Midbrain (tissue), 1 donor: ENCODE data around the gene UBR1.

Source experiments
- DNase-seq: peaks from one replicate; lab custom pipeline; 2025; lab: John Stamatoyannopoulos, UW

The UBR1 gene

GRCh38 chr15:43107751-43108150 lies 1.9 kb upstream of the UBR1 start:
- DNase-seq: no peak

DNA sequence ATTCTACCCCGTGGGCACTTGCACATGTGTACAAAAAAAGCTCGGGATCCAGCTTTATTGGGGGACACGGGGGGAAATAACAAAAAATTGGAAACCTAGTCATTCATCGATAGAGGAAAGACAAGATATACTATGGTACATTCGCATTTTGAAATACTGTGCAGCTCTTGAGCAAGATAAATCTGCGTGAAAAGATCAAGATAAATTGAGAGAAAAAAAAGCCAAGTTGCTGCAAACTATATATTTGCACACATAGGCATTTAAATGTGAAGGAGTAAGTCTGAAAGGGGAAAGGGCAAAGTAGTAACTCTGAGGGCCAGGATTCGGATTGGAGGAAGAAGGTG lies 620 bp upstream of the UBR1 start:
- no peak for DNase-seq

GRCh38 chr15:43105077-43105736 lies 631 bp downstream of the UBR1 start:
- no peak for DNase-seq

DNA sequence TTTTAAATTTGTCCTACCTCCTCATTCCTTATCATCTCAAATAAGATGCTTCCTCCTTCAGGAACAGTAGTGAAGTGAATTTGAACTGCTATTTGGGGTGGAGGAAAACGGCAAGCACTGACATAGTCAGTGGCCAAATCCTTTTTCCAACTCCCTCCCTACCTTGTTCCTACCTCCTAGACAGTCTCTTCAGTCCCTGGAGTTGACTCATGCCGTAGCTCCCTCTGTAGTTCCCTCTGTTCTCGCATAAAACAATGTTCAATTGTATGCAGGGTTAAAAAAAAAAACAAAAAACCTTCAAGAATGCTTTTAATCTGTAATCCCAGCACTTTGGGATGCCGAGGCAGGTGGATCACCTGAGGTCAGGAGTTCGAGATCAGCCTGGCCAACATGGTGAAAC lies 1.4 kb downstream of the UBR1 start:
- no peak for DNase-seq

- DNase-seq: no peak
These were observed 1.9 kb downstream of the UBR1 start for GRCh38 chr15:43103907-43104306.

- no peak for DNase-seq
These were observed 3.7 kb downstream of the UBR1 start for GRCh38 chr15:43102187-43102586.

DNA sequence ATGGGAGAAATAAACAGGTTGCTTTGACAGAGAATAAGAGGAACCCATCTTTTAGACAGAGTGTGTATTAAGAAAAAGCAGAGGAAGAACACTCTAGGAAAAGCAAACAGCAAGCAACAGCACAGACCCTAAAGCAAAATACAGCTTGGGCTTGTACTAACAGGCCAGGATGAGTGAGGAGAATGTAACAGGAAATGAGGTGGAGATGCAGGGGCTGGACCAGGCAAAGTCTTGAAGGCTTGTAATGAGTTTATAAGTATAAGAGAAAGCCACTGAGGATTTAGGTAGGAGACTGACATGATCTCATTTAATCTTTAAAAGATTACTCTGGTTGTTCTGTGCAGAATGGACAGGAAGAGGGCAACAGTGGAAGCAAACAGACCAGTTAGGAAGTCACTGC lies 4.9 kb downstream of the UBR1 start:
- DNase-seq: no peak

DNA sequence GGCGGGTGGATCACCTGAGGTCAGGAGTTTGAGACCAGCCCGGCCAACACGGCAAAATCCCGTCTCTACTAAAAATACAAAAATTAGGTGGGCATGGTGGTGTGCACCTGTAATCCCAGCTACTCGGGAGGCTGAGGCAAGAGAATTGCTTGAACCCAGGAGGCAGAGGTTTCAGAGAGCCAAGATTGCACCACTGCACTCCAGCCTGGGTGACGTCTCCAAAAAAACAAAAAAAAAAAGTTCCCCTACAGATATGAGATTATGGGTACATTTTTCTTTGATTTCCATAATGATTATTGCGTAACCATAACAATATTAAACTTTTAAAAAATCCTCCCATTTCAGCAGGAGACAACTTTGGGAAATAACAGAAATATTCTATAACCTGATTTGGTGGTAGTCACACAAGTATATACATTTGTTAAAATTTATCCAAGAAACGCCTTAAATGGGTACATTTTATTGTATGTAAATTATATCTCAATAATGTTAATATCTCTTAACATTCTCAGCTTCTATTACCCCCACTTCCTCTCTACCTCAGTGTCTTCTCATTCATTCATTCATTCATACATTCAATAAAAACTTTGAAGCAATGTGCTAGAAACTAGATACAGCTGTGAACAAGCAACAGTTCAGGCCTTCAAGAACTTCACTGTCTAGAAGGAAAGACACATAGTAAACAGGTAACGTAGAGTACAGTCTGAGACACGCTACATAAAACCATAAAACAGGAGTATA lies 6.6 kb downstream of the UBR1 start:
- no peak for DNase-seq

DNA sequence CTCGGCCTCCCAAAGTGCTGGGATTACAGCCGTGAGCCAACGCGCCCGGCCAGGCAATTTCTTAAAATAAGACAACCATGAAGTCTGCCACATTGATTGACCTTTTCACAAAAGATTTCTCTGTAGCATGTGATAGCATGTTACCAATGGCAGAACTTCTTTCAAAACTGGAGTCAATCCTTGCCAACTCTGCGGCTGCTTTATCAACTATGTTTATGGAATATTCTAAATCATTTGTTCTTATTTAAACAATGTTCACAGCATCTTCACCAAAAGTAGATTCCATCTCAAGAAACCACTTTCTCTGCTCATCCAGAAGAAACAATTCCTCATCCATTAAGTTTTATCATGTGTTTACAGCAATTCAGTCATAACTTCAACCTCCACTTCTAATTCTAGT lies 9.4 kb downstream of the UBR1 start:
- no peak for DNase-seq

GRCh38 chr15:43095708-43096347 lies 10.0 kb downstream of the UBR1 start:
- no peak for DNase-seq

- DNase-seq: no peak
These were observed 10.6 kb downstream of the UBR1 start for GRCh38 chr15:43095243-43095642.

DNA sequence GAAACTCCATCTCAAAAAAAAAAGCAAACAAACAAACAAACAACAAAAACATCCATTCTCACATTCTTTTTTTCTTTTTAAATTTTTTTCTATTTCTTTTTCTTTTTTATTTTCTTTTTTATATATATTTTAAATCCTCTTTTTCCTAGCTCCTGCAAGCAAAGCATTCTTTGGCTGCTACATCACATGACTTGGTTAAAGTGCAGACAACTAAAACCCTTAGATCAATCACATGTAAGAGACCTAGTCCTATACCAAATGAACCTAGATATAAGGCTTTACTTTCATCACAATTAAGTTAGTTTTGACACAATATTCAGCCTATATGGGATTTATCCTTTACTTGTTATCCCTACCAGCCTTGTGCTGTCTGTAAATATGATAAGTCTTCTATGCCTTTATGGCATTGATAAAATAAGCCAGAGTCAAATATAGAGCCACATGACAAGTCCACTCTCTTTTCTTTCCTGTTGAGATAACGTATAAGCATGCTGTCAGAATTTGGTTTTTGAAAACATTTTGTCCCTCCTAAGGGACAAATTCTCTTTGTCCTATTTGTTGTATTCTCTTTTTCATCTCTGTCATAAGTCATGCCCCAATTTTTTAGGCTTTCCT lies 11.3 kb downstream of the UBR1 start:
- DNase-seq: no peak

- DNase-seq: no peak
These were observed 12.8 kb downstream of the UBR1 start for GRCh38 chr15:43093026-43093425.

GRCh38 chr15:43091859-43092258 lies 14.0 kb downstream of the UBR1 start:
- no peak for DNase-seq

DNA sequence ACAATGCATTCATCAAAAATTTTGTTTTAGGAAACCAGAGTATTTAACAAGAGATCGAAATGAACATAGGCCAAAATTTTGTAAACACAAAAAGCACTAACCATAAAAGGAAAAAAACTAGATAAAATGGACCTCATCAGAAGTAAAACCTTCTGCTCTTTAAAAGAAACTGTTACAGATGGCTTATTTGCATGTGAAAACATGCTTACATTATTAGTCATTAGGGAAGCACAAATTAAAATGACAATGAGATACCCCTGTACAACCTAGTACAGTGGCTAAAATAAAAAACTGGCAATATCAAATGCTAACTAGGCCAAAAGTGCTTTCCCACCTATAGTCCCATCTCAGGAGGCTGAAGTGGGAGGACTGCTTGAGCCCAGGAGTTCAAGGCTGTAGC lies 19.3 kb downstream of the UBR1 start:
- no peak for DNase-seq

- DNase-seq: no peak
These were observed 19.9 kb downstream of the UBR1 start for GRCh38 chr15:43085921-43086320.

DNA sequence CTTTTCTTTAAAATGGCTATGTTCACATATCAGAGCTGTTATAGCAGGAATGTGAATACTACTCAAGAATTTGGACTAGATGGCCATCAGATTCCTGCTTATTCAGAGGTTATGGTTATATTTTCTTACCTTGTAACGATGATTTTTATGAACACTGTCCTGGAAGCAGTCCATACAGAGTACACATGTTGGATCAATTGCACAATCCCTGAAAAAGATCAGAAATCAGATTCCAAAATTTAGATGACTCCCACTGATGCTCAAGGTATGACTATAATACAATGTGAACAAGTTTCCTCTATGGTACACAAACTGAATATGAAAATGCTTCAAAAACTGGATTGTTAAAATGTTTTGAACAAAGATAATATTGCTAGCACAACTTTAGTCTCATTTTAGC lies 23.3 kb downstream of the UBR1 start:
- DNase-seq: no peak

DNA sequence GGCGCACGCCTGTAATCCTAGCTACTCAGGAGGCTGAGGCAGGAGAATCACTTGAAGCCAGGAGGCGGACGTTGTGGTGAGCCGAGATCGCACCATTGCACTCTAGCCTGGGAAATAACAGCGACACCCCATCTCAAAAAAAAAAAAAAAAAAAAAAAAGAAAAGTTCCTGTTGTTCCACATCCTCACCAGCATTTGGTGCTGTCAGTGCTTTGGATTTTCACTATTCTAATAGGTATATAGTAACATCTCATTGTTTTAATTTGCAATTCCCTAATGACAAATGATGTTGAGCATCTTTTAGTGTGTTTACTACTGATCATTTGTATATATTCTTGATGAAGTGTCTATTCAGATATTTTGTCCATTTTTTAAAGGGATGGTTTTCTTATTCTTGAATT lies 24.6 kb downstream of the UBR1 start:
- no peak for DNase-seq

- no peak for DNase-seq
These were observed 34.4 kb downstream of the UBR1 start for GRCh38 chr15:43071451-43071850.

GRCh38 chr15:43070893-43071292 lies 34.9 kb downstream of the UBR1 start:
- DNase-seq: no peak

GRCh38 chr15:43070249-43070648 lies 35.6 kb downstream of the UBR1 start:
- DNase-seq: no peak

- DNase-seq: no peak
These were observed 37.9 kb downstream of the UBR1 start for GRCh38 chr15:43067717-43068461.
